HepG2 (cell line): ENCODE results near the gene RHOBTB3.

Experiments
- ATF7-NPFF ChIP-seq: sonication (generic); formaldehyde crosslinking; IDR thresholded peaks from 2 replicates; pipeline ENCODE4 v1.8.1; 2023; ENCODE audit warnings: mild to moderate bottlenecking, low read depth, missing genetic modification reagents, moderate library complexity
- ESRRA ChIP-seq: sonication (generic); formaldehyde crosslinking; IDR thresholded peaks from 2 replicates; pipeline ENCODE4 v1.5.1; 2020; ENCODE audit warnings: mild to moderate bottlenecking, low read depth, missing genetic modification reagents
- ETS1 ChIP-seq: sonication (generic); formaldehyde crosslinking; IDR thresholded peaks from 2 replicates; pipeline ENCODE4 v1.4.0; 2020; ENCODE audit warnings: missing genetic modification reagents
- ETV5 ChIP-seq: IDR thresholded peaks from 2 replicates; pipeline ENCODE4 v1.6.1; 2018; ENCODE audit warnings: missing biosample characterization, missing genetic modification reagents, inconsistent platforms, borderline replicate concordance
- FOXK1 ChIP-seq: sonication (generic); formaldehyde crosslinking; IDR thresholded peaks from 2 replicates; pipeline ENCODE4 v1.4.0; 2020; ENCODE audit warnings: low read depth, missing genetic modification reagents, borderline replicate concordance
- FOXK2 ChIP-seq: fragments of 450-650 bp; IDR thresholded peaks from 2 replicates; pipeline ENCODE4 v1.6.1; 2016
- GTF2F1 ChIP-seq: fragments of 150-350 bp; IDR thresholded peaks from 2 replicates; pipeline ENCODE4 v1.6.1; 2014; ENCODE audit warnings: low read length
- HNF1B ChIP-seq: sonication (generic); formaldehyde crosslinking; IDR thresholded peaks from 2 replicates; pipeline ENCODE4 v1.5.1; 2020; ENCODE audit warnings: mild to moderate bottlenecking, moderate library complexity, missing genetic modification reagents
- MXI1 ChIP-seq: IDR thresholded peaks from 3 replicates; pipeline ENCODE4 v1.6.1; 2012; ENCODE audit warnings: low read depth, low read length, inconsistent platforms, borderline replicate concordance
- RBM22 ChIP-seq: fragments of 200-400 bp; formaldehyde crosslinking; optimal IDR thresholded peaks from 2 replicates; pipeline ENCODE3; 2017; ENCODE audit warnings: mild to moderate bottlenecking, low read length, moderate library complexity
- TARDBP ChIP-seq: sonication (generic); formaldehyde crosslinking; IDR thresholded peaks from 2 replicates; pipeline ENCODE4 v1.8.0; 2022; ENCODE audit warnings: mild to moderate bottlenecking, missing genetic modification reagents
- TEAD2 ChIP-seq: sonication (generic); formaldehyde crosslinking; IDR thresholded peaks from 2 replicates; pipeline ENCODE4 v1.9.0; 2021; ENCODE audit warnings: missing genetic modification reagents
- ZNF292 ChIP-seq: sonication (generic); formaldehyde crosslinking; IDR thresholded peaks from 2 replicates; pipeline ENCODE4 v1.8.1; 2022; ENCODE audit warnings: mild to moderate bottlenecking, low read depth, missing genetic modification reagents, borderline replicate concordance
- TF ChIP-seq, protein P1 (sequence below): sonication (generic); formaldehyde crosslinking; IDR thresholded peaks from 2 replicates; pipeline ENCODE4 v1.5.0; 2020; ENCODE audit warnings: mild to moderate bottlenecking, missing genetic modification reagents, moderate library complexity

DNA sequence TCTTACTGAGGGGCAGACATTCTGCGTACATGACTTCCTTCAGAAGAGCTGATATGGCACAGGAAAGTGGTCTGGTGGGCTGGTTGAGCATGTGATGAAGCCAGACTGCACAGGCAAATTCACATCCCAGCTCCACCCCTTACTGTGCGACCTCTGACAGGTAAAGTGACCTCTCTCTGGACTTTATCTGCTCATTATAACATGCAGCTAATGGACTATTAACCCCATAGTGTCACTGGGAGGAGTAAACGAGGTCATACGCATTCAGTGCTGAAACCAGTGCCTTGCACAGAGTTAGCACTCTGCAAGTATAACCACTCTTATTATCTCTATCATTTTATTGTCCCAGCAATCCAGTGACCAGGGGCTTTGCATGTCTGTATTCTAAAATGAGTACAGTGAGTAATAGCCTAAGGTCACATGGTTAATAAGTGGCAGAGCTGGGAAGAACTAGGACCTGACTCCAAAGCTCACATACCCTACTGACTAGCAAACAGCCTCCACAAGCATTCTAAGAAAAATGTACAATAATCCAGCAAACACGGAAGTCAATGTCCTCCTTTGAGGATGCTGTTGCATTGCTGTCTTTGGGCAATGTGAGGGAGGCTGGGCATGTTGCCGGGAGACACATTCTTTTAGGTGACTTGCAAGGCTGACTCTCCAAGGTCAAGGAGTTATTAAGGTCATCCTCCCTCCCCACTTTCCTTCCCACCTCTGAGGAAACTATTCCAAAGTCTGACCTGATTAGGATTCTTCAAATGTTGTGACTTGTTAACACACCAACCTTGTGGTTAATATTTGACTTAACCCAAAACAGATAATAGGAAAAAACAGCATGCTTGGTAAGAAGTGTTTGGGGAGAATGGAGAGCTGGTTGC, 72.4 kb downstream of the RHOBTB3 start:
- TF ChIP-seq TARDBP: no peak
- TF ChIP-seq ATF7-NPFF (CRISPR knock-in tag): no peak
- TF ChIP-seq, protein P1, sequence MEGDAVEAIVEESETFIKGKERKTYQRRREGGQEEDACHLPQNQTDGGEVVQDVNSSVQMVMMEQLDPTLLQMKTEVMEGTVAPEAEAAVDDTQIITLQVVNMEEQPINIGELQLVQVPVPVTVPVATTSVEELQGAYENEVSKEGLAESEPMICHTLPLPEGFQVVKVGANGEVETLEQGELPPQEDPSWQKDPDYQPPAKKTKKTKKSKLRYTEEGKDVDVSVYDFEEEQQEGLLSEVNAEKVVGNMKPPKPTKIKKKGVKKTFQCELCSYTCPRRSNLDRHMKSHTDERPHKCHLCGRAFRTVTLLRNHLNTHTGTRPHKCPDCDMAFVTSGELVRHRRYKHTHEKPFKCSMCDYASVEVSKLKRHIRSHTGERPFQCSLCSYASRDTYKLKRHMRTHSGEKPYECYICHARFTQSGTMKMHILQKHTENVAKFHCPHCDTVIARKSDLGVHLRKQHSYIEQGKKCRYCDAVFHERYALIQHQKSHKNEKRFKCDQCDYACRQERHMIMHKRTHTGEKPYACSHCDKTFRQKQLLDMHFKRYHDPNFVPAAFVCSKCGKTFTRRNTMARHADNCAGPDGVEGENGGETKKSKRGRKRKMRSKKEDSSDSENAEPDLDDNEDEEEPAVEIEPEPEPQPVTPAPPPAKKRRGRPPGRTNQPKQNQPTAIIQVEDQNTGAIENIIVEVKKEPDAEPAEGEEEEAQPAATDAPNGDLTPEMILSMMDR (CRISPR knock-in tag): no peak
- TF ChIP-seq FOXK2: 0 out of 2 replicates have a peak, but pooled peaks have one; percentile 8
- no peak; the same call in 1 of the 2 replicates for TF ChIP-seq ZNF292
- TF ChIP-seq MXI1: no peak
- no peak for TF ChIP-seq TEAD2
- peak; percentile 85 for TF ChIP-seq ESRRA (CRISPR knock-in tag)
- peak; percentile 33; the same call in 1 of the 2 replicates for TF ChIP-seq ETV5 (CRISPR knock-in tag)
- TF ChIP-seq HNF1B (CRISPR knock-in tag): peak; percentile 93
- TF ChIP-seq RBM22: no peak
- no peak for TF ChIP-seq FOXK1 (CRISPR knock-in tag)
- no peak for TF ChIP-seq ETS1 (CRISPR knock-in tag)
- TF ChIP-seq GTF2F1: no peak
